ENCODE measurements around the gene TXNL4B. TPM values are rescaled to one million over a fixed set of nuclear protein-coding genes. Genes with fewer than 3 reads are reported as not detected.

Gene TXNL4B
- total RNA-seq, 4 donors from 2014 or later: 3.9 to 15.4 (median 9.0) TPM

GRCh38 chr16:72123426-72123825, 30.0 kb upstream of the TXNL4B start:
- no peak for TF ChIP-seq CTCF (IDR thresholded peaks at IDR 0.05; ENCODE audit: low read depth)

- TF ChIP-seq CTCF (IDR thresholded peaks at IDR 0.05; ENCODE audit: low read depth): no peak
Observed at GRCh38 chr16:72122916-72123315, 29.5 kb upstream of the TXNL4B start.

- no peak for TF ChIP-seq CTCF (IDR thresholded peaks at IDR 0.05; ENCODE audit: low read depth)
Observed at GRCh38 chr16:72122308-72122707, 28.9 kb upstream of the TXNL4B start.

- TF ChIP-seq CTCF (IDR thresholded peaks at IDR 0.05; ENCODE audit: low read depth): no peak
Observed at GRCh38 chr16:72120026-72120425, 26.6 kb upstream of the TXNL4B start.

- no peak for TF ChIP-seq CTCF (IDR thresholded peaks at IDR 0.05; ENCODE audit: low read depth)
Observed at GRCh38 chr16:72113616-72113945, 20.2 kb upstream of the TXNL4B start.

- no peak for TF ChIP-seq CTCF (IDR thresholded peaks at IDR 0.05; ENCODE audit: low read depth)
Observed at GRCh38 chr16:72112906-72113615, 19.6 kb upstream of the TXNL4B start.

GRCh38 chr16:72112452-72112792, 19.0 kb upstream of the TXNL4B start:
- TF ChIP-seq CTCF (IDR thresholded peaks at IDR 0.05; ENCODE audit: low read depth): no peak

Measured in subcutaneous adipose tissue (tissue), 4 donors.